CD4-positive, alpha-beta memory T cell (primary cell): ENCODE results near the gene CYREN. TPM values are rescaled to one million over a fixed set of nuclear protein-coding genes. Genes with fewer than 3 reads are reported as not detected.

ENCODE experiments used
- CTCF ChIA-PET: fragments of 350-600 bp; sonication (Branson Sonifier 250); formaldehyde crosslinking; loops from one replicate; lab custom pipeline; 2021; ENCODE audit warnings: inconsistent platforms; ENCODE audit not compliant: partially characterized antibody; lab: Charles Lee
- POLR2A ChIA-PET: fragments of 350-600 bp; sonication (Branson Sonifier 250); formaldehyde crosslinking; loops from one replicate; lab custom pipeline; 2021; ENCODE audit not compliant: partially characterized antibody; lab: Charles Lee
- DNase-seq, 5 donors: peaks; one replicate each; pipeline versions ENCODE4 v3.0.0 to v3.0.0-alpha.2; 2020 to 2022; ENCODE audit warnings: mixed read lengths in 1 of 5
- H3K27ac ChIP-seq: one replicate; pipeline ENCODE4 v1.7.0; 2013; ENCODE audit warnings: low read depth, low read length
- H3K27me3 ChIP-seq: 2 replicates; pipeline ENCODE4 v1.7.0; 2013; ENCODE audit warnings: mild to moderate bottlenecking, low read length, moderate library complexity; ENCODE audit not compliant: insufficient read depth
- H3K36me3 ChIP-seq: 2 replicates; pipeline ENCODE4 v1.7.0; 2013; ENCODE audit warnings: mild to moderate bottlenecking, low read length, moderate library complexity; ENCODE audit not compliant: insufficient read depth
- H3K4me1 ChIP-seq: 2 replicates; pipeline ENCODE4 v1.7.0; 2013; ENCODE audit warnings: mild to moderate bottlenecking, low read length, moderate library complexity; ENCODE audit not compliant: insufficient read depth
- H3K4me3 ChIP-seq, 2 donors: one replicate each; pipeline ENCODE4 v1.7.0; 2013; ENCODE audit warnings: low read length in 2 of 2, mild to moderate bottlenecking in 1 of 2
- H3K9me3 ChIP-seq, 2 donors: one replicate each; pipeline ENCODE4 v1.7.0; 2013; ENCODE audit warnings: low read length in 2 of 2, control low read depth in 1 of 2; ENCODE audit not compliant: control insufficient read depth in 1 of 2
- H3K27ac Mint-ChIP-seq, 7 donors: one replicate each; pipeline ENCODE4 v1.8.0; 2020 to 2021; ENCODE audit warnings: mixed read lengths in 7 of 7, mild to moderate bottlenecking in 6 of 7, inconsistent platforms in 3 of 7, moderate library complexity in 3 of 7
- H3K27me3 Mint-ChIP-seq, 2 donors: one replicate each; pipeline ENCODE4 v1.8.0; 2020 to 2021; ENCODE audit warnings: mixed read lengths in 2 of 2
- H3K36me3 Mint-ChIP-seq, 2 donors: one replicate each; pipeline ENCODE4 v1.8.0; 2020 to 2021; ENCODE audit warnings: mixed read lengths in 2 of 2, inconsistent platforms in 1 of 2, mild to moderate bottlenecking in 1 of 2
- H3K4me1 Mint-ChIP-seq, 4 donors: one replicate each; pipeline ENCODE4 v1.8.0; 2020 to 2021; ENCODE audit warnings: mixed read lengths in 4 of 4, mild to moderate bottlenecking in 1 of 4
- H3K4me3 Mint-ChIP-seq, 8 donors: one replicate each; pipeline ENCODE4 v1.8.0; 2020 to 2021; ENCODE audit warnings: mixed read lengths in 8 of 8, mild to moderate bottlenecking in 7 of 8, moderate library complexity in 6 of 8, inconsistent platforms in 3 of 8
- H3K9me3 Mint-ChIP-seq, 8 donors: one replicate each; pipeline ENCODE4 v1.8.0; 2020 to 2021; ENCODE audit warnings: mixed read lengths in 8 of 8, mild to moderate bottlenecking in 5 of 8, inconsistent platforms in 3 of 8, moderate library complexity in 1 of 8
- intact Hi-C: fragments of 100-400 bp; cut with micrococcal nuclease; formaldehyde crosslinking; loops from one replicate; pipeline ENCODE4 v1.15.1; 2023
- polyA plus RNA-seq, 2 donors: library from polyadenylated mRNA; unstranded; fragments of 300-500 nt; fragmentation: Illumina TruSeq; gene quantifications; one replicate each; pipeline ENCODE4 v1.2.3, GENCODE V29; 2021
- total RNA-seq, 2 experiments: library from RNA; stranded (reverse); gene quantifications; one replicate each; pipeline ENCODE4 v1.2.3, GENCODE V29; 2021

CYREN gene
- total and polyA plus RNA-seq, 4 experiments from 2014 or later, result 35.2 to 52.9 (median 45.9) TPM

GRCh38 chr7:135184254-135184841 is 13.8 kb upstream of the CYREN start:
- H3K9me3 Mint-ChIP-seq, result peaks cover 6 to 43% (median 37%) of the 10 kb centered on the region in 8 donors
- CTCF ChIA-PET, result no interaction called here
- Histone ChIP-seq H3K27ac (no peak overlapping the region), H3K4me1 (no peaks in the 10 kb centered on the region), H3K36me3 (peaks cover 31% of the 10 kb centered on the region), H3K4me3 (no peak overlapping the region), H3K27me3 (no peaks in the 10 kb centered on the region), H3K9me3 (peaks cover 0 to 23% of the 10 kb centered on the region in 2 donors)
- intact Hi-C loops, result no loop called here
- no peak overlapping the region for H3K4me3 Mint-ChIP-seq
- no peak overlapping the region for H3K27ac Mint-ChIP-seq
- no peaks in the 10 kb centered on the region for H3K4me1 Mint-ChIP-seq
- POLR2A ChIA-PET, result no interaction called here
- peaks cover 80% of the 10 kb centered on the region in 2 donors for H3K36me3 Mint-ChIP-seq
- DNase-seq, result no peak
- no peaks in the 10 kb centered on the region for H3K27me3 Mint-ChIP-seq

GRCh38 chr7:135183478-135183877 is 13.0 kb upstream of the CYREN start:
- no peak overlapping the region for H3K27ac Mint-ChIP-seq
- peaks cover 80 to 82% of the 10 kb centered on the region in 2 donors for H3K36me3 Mint-ChIP-seq
- no peaks in the 10 kb centered on the region for H3K27me3 Mint-ChIP-seq
- intact Hi-C loops, result no loop called here
- Histone ChIP-seq H3K27ac (no peak overlapping the region), H3K4me1 (no peaks in the 10 kb centered on the region), H3K36me3 (peaks cover 22% of the 10 kb centered on the region), H3K4me3 (no peak overlapping the region), H3K27me3 (no peaks in the 10 kb centered on the region), H3K9me3 (peaks cover 0 to 23% of the 10 kb centered on the region in 2 donors)
- ChIA-PET POLR2A (no interaction called here), CTCF (no interaction called here)
- H3K4me3 Mint-ChIP-seq, result no peak overlapping the region
- H3K9me3 Mint-ChIP-seq, result peaks cover 6 to 52% (median 45%) of the 10 kb centered on the region in 8 donors
- DNase-seq, result no peak
- no peaks in the 10 kb centered on the region for H3K4me1 Mint-ChIP-seq

GRCh38 chr7:135181929-135182678 is 11.6 kb upstream of the CYREN start:
- Mint-ChIP-seq H3K9me3 (peaks cover 6 to 55% (median 45%) of the 10 kb centered on the region in 8 donors), H3K4me3 (no peak overlapping the region), H3K36me3 (peaks cover 67 to 70% of the 10 kb centered on the region in 2 donors), H3K27me3 (no peaks in the 10 kb centered on the region), H3K27ac (no peak overlapping the region), H3K4me1 (no peaks in the 10 kb centered on the region)
- H3K9me3 ChIP-seq, result peaks cover 0 to 23% of the 10 kb centered on the region in 2 donors
- H3K27me3 ChIP-seq, result no peaks in the 10 kb centered on the region
- intact Hi-C loops, result no loop called here
- DNase-seq, result no peak
- H3K4me3 ChIP-seq, result no peak overlapping the region
- no peak overlapping the region for H3K27ac ChIP-seq
- H3K4me1 ChIP-seq, result no peaks in the 10 kb centered on the region
- POLR2A ChIA-PET, result interaction anchor here (2.2 kb wide), 1 partner anchor 196 kb away, joined by 5 read pairs; the partner anchor contains the start of gene AGBL3
- peaks cover 17% of the 10 kb centered on the region for H3K36me3 ChIP-seq
- CTCF ChIA-PET, result no interaction called here

GRCh38 chr7:135181261-135181928 is 10.9 kb upstream of the CYREN start:
- no peaks in the 10 kb centered on the region for H3K27me3 Mint-ChIP-seq
- no peaks in the 10 kb centered on the region for H3K27me3 ChIP-seq
- ChIA-PET CTCF (interaction anchor here (1.1 to 1.3 kb wide), 2 partner anchors 8 to 195 kb away, joined by 3 read pairs; partner anchors contain the start of gene AGBL3), POLR2A (interaction anchor here (2.2 kb wide), 1 partner anchor 195 kb away, joined by 5 read pairs; the partner anchor contains the start of gene AGBL3)
- peaks cover 6 to 58% (median 45%) of the 10 kb centered on the region in 8 donors for H3K9me3 Mint-ChIP-seq
- H3K4me1 ChIP-seq, result no peaks in the 10 kb centered on the region
- H3K27ac Mint-ChIP-seq, result no peak overlapping the region
- H3K4me3 ChIP-seq, result no peak overlapping the region
- peaks cover 12% of the 10 kb centered on the region for H3K36me3 ChIP-seq
- intact Hi-C loops, result no loop called here
- H3K4me1 Mint-ChIP-seq, result no peaks in the 10 kb centered on the region
- H3K4me3 Mint-ChIP-seq, result no peak overlapping the region
- peaks cover 0 to 23% of the 10 kb centered on the region in 2 donors for H3K9me3 ChIP-seq
- DNase-seq, result no peak
- peaks cover 60 to 66% of the 10 kb centered on the region in 2 donors for H3K36me3 Mint-ChIP-seq
- H3K27ac ChIP-seq, result no peak overlapping the region

GRCh38 chr7:135180122-135180521 is 9.6 kb upstream of the CYREN start:
- Histone ChIP-seq H3K4me1 (no peaks in the 10 kb centered on the region), H3K27ac (no peak overlapping the region), H3K4me3 (no peak overlapping the region), H3K9me3 (peaks cover 0 to 23% of the 10 kb centered on the region in 2 donors), H3K36me3 (peaks cover 1% of the 10 kb centered on the region), H3K27me3 (no peaks in the 10 kb centered on the region)
- Mint-ChIP-seq H3K36me3 (peaks cover 50 to 54% of the 10 kb centered on the region in 2 donors), H3K9me3 (peaks cover 6 to 59% (median 45%) of the 10 kb centered on the region in 8 donors), H3K4me3 (no peak overlapping the region), H3K4me1 (no peaks in the 10 kb centered on the region), H3K27ac (peak overlapping the region in 1 of 7 donors; percentile 76), H3K27me3 (no peaks in the 10 kb centered on the region)
- POLR2A ChIA-PET, result interaction anchor here (2.1 kb wide), 1 partner anchor 10 kb away, joined by 6 read pairs; the partner anchor contains the start of gene CYREN
- CTCF ChIA-PET, result interaction anchor here (1.1 to 1.6 kb wide), 4 partner anchors 9 to 572 kb away, joined by 3 read pairs; partner anchors contain the start of gene AGBL3
- intact Hi-C loops, result no loop called here
- no peak for DNase-seq

GRCh38 chr7:135179321-135179925 is 8.9 kb upstream of the CYREN start:
- DNase-seq, result no peak
- Histone ChIP-seq H3K4me1 (no peaks in the 10 kb centered on the region), H3K27ac (no peak overlapping the region), H3K36me3 (no peaks in the 10 kb centered on the region), H3K27me3 (no peaks in the 10 kb centered on the region), H3K4me3 (no peak overlapping the region), H3K9me3 (peaks cover 0 to 23% of the 10 kb centered on the region in 2 donors)
- ChIA-PET POLR2A (interaction anchor here (2.1 kb wide), 1 partner anchor 9 kb away, joined by 6 read pairs; the partner anchor contains the start of gene CYREN), CTCF (interaction anchor here (0.6 to 1.6 kb wide), 4 partner anchors 8 to 571 kb away, joined by 3 to 5 read pairs (median 4); partner anchors contain the start of gene AGBL3)
- Mint-ChIP-seq H3K4me3 (no peak overlapping the region), H3K27ac (peak overlapping the region in 1 of 7 donors; percentile 24), H3K9me3 (peaks cover 6 to 59% (median 45%) of the 10 kb centered on the region in 8 donors), H3K4me1 (no peaks in the 10 kb centered on the region), H3K27me3 (no peaks in the 10 kb centered on the region), H3K36me3 (peaks cover 43 to 49% of the 10 kb centered on the region in 2 donors)
- intact Hi-C loops, result no loop called here
